Stimulated activated naive CD8-positive, alpha-beta T cell treated with anti-CD3 and anti-CD28 coated beads, Interleukin-15, Interleukin-2, amounts not matched to agents 100 ng/mL and 50 ng/mL, for 24 hours (primary cell): ENCODE measurements around the gene ILKAP.

Experiments
- H3K27ac Mint-ChIP-seq: one replicate; pipeline ENCODE4 v1.8.0; 2021; ENCODE audit warnings: mild to moderate bottlenecking, mixed read lengths
- H3K27me3 Mint-ChIP-seq: one replicate; pipeline ENCODE4 v1.8.0; 2021; ENCODE audit warnings: mixed read lengths
- H3K36me3 Mint-ChIP-seq: one replicate; pipeline ENCODE4 v1.8.0; 2021; ENCODE audit warnings: low read depth, mixed read lengths
- H3K4me1 Mint-ChIP-seq: one replicate; pipeline ENCODE4 v1.8.0; 2021; ENCODE audit warnings: low read depth, mixed read lengths
- H3K4me3 Mint-ChIP-seq: one replicate; pipeline ENCODE4 v1.8.0; 2021; ENCODE audit warnings: mild to moderate bottlenecking, mixed read lengths
- H3K9me3 Mint-ChIP-seq: one replicate; pipeline ENCODE4 v1.8.0; 2021; ENCODE audit warnings: mixed read lengths

The ILKAP gene

GRCh38 chr2:238203094-238203972, at the start of gene ILKAP:
Gene ILKAP, minus strand, starts transcription at chr2:238203695. Its CDS starts 142 bp downstream, at chr2:238203553.
- Mint-ChIP-seq H3K9me3 (no peaks in the 10 kb centered on the region), H3K4me3 (peak within 1 kb of the TSS; percentile 93), H3K27me3 (peaks cover 4% of the 10 kb centered on the region), H3K4me1 (peaks cover 54% of the 10 kb centered on the region), H3K27ac (peak within 1 kb of the TSS; percentile 91), H3K36me3 (peaks cover 28% of the 10 kb centered on the region)

- peaks cover 29% of the 10 kb centered on the region for H3K36me3 Mint-ChIP-seq
- no peaks in the 10 kb centered on the region for H3K4me1 Mint-ChIP-seq
- H3K4me3 Mint-ChIP-seq: no peak overlapping the region
- no peak overlapping the region for H3K27ac Mint-ChIP-seq
- no peaks in the 10 kb centered on the region for H3K9me3 Mint-ChIP-seq
- H3K27me3 Mint-ChIP-seq: no peaks in the 10 kb centered on the region
Measured at GRCh38 chr2:238252766-238253630, 49.5 kb upstream of the ILKAP start.

GRCh38 chr2:238251986-238252385, 48.5 kb upstream of the ILKAP start:
- Mint-ChIP-seq H3K27ac (no peak overlapping the region), H3K4me1 (no peaks in the 10 kb centered on the region), H3K36me3 (peaks cover 34% of the 10 kb centered on the region), H3K27me3 (no peaks in the 10 kb centered on the region), H3K4me3 (no peak overlapping the region), H3K9me3 (no peaks in the 10 kb centered on the region)

- H3K27ac Mint-ChIP-seq: no peak overlapping the region
- H3K9me3 Mint-ChIP-seq: no peaks in the 10 kb centered on the region
- H3K4me3 Mint-ChIP-seq: no peak overlapping the region
- H3K27me3 Mint-ChIP-seq: no peaks in the 10 kb centered on the region
- H3K4me1 Mint-ChIP-seq: no peaks in the 10 kb centered on the region
- H3K36me3 Mint-ChIP-seq: peaks cover 34% of the 10 kb centered on the region
Measured at GRCh38 chr2:238251331-238251730, 47.8 kb upstream of the ILKAP start.

- Mint-ChIP-seq H3K27ac (no peak overlapping the region), H3K27me3 (no peaks in the 10 kb centered on the region), H3K36me3 (peaks cover 38% of the 10 kb centered on the region), H3K9me3 (no peaks in the 10 kb centered on the region), H3K4me1 (no peaks in the 10 kb centered on the region), H3K4me3 (no peak overlapping the region)
Measured at GRCh38 chr2:238250896-238251295, 47.4 kb upstream of the ILKAP start.

- no peak overlapping the region for H3K4me3 Mint-ChIP-seq
- no peaks in the 10 kb centered on the region for H3K27me3 Mint-ChIP-seq
- H3K4me1 Mint-ChIP-seq: no peaks in the 10 kb centered on the region
- no peaks in the 10 kb centered on the region for H3K9me3 Mint-ChIP-seq
- no peak overlapping the region for H3K27ac Mint-ChIP-seq
- peaks cover 43% of the 10 kb centered on the region for H3K36me3 Mint-ChIP-seq
Measured at GRCh38 chr2:238247841-238248453, 44.5 kb upstream of the ILKAP start.

- Mint-ChIP-seq H3K36me3 (peaks cover 39% of the 10 kb centered on the region), H3K4me1 (no peaks in the 10 kb centered on the region), H3K9me3 (no peaks in the 10 kb centered on the region), H3K27ac (no peak overlapping the region), H3K4me3 (no peak overlapping the region), H3K27me3 (no peaks in the 10 kb centered on the region)
Measured at GRCh38 chr2:238247002-238247822, 43.7 kb upstream of the ILKAP start.

GRCh38 chr2:238244151-238244550, 40.7 kb upstream of the ILKAP start:
- Mint-ChIP-seq H3K36me3 (peaks cover 28% of the 10 kb centered on the region), H3K27ac (no peak overlapping the region), H3K4me1 (peaks cover 11% of the 10 kb centered on the region), H3K9me3 (no peaks in the 10 kb centered on the region), H3K27me3 (peaks cover 10% of the 10 kb centered on the region), H3K4me3 (no peak overlapping the region)

GRCh38 chr2:238243496-238244076, 40.1 kb upstream of the ILKAP start:
- Mint-ChIP-seq H3K4me3 (no peak overlapping the region), H3K9me3 (no peaks in the 10 kb centered on the region), H3K36me3 (peaks cover 28% of the 10 kb centered on the region), H3K4me1 (peaks cover 11% of the 10 kb centered on the region), H3K27ac (no peak overlapping the region), H3K27me3 (peaks cover 11% of the 10 kb centered on the region)

GRCh38 chr2:238242731-238243495, 39.4 kb upstream of the ILKAP start:
- Mint-ChIP-seq H3K27me3 (peaks cover 18% of the 10 kb centered on the region), H3K4me3 (no peak overlapping the region), H3K9me3 (no peaks in the 10 kb centered on the region), H3K4me1 (peaks cover 11% of the 10 kb centered on the region), H3K27ac (no peak overlapping the region), H3K36me3 (peaks cover 24% of the 10 kb centered on the region)

- Mint-ChIP-seq H3K4me1 (peaks cover 11% of the 10 kb centered on the region), H3K4me3 (peak overlapping the region; percentile 1), H3K27ac (no peak overlapping the region), H3K9me3 (no peaks in the 10 kb centered on the region), H3K27me3 (peaks cover 26% of the 10 kb centered on the region), H3K36me3 (peaks cover 18% of the 10 kb centered on the region)
Measured at GRCh38 chr2:238241970-238242369, 38.5 kb upstream of the ILKAP start.

GRCh38 chr2:238240757-238241711, 37.5 kb upstream of the ILKAP start:
- no peak overlapping the region for H3K27ac Mint-ChIP-seq
- peaks cover 11% of the 10 kb centered on the region for H3K4me1 Mint-ChIP-seq
- H3K9me3 Mint-ChIP-seq: no peaks in the 10 kb centered on the region
- no peak overlapping the region for H3K4me3 Mint-ChIP-seq
- peaks cover 30% of the 10 kb centered on the region for H3K27me3 Mint-ChIP-seq
- H3K36me3 Mint-ChIP-seq: peaks cover 15% of the 10 kb centered on the region
